IMR-90 (cell line): ENCODE results near the gene PET100. TPM values are rescaled to one million over a fixed set of nuclear protein-coding genes. Genes with fewer than 3 reads are reported as not detected.

Source experiments
- ATAC-seq: fragments of 200-7000 bp; cut with Tn5 transposase; 2 replicates; pipeline ENCODE4 v1.9.1; 2020; ENCODE audit warnings: low read depth, mild to moderate bottlenecking, moderate library complexity
- BruUV-seq: library from RNA; stranded (reverse); fragments of 400-500 nt; replicated peaks from 2 replicates; lab custom pipeline; 2021; lab: Mats Ljungman, UMichigan
- CTCF ChIA-PET: fragments of 300-600 bp; formaldehyde crosslinking; extraction: SDS; loops from one replicate; lab custom pipeline; 2021; ENCODE audit warnings: antibody characterized with exemption; lab: Yijun Ruan, JAX
- POLR2A ChIA-PET: fragments of 300-600 bp; sonication (Branson Sonifier 250); formaldehyde crosslinking; loops from one replicate; lab custom pipeline; 2022; ENCODE audit warnings: antibody characterized with exemption; ENCODE audit not compliant: unreplicated experiment; lab: Charles Lee
- DNase-seq: peaks from one replicate; pipeline ENCODE4 v3.0.0; 2013
- H2AFZ ChIP-seq: replicated peaks from 2 replicates; pipeline ENCODE3; 2013; ENCODE audit warnings: low read length, mild to moderate bottlenecking; ENCODE audit not compliant: poor library complexity
- H2AK5ac ChIP-seq: 2 replicates; pipeline ENCODE4 v1.6.1; 2013; ENCODE audit warnings: low read depth, low read length, inconsistent platforms
- H2AK9ac ChIP-seq: replicated peaks from 2 replicates; pipeline ENCODE3; 2013; ENCODE audit warnings: mild to moderate bottlenecking, low read depth, low read length, moderate library complexity; ENCODE audit not compliant: poor library complexity
- H2BK120ac ChIP-seq: 2 replicates; pipeline ENCODE4 v1.6.1; 2013; ENCODE audit warnings: low read depth, low read length, inconsistent platforms
- H2BK15ac ChIP-seq: 3 replicates; pipeline ENCODE4 v1.6.1; 2013; ENCODE audit warnings: low read depth, low read length, inconsistent platforms
- H2BK20ac ChIP-seq: 2 replicates; pipeline ENCODE4 v1.6.1; 2013; ENCODE audit warnings: low read depth, mild to moderate bottlenecking, inconsistent platforms, low read length, moderate library complexity
- H2BK5ac ChIP-seq: 2 replicates; pipeline ENCODE4 v1.6.1; 2013; ENCODE audit warnings: mild to moderate bottlenecking, low read depth, low read length, inconsistent platforms; ENCODE audit not compliant: poor library complexity, severe bottlenecking
- H3K14ac ChIP-seq: replicated peaks from 2 replicates; pipeline ENCODE4 v1.6.1; 2013; ENCODE audit warnings: low read depth, low read length, inconsistent platforms
- H3K18ac ChIP-seq: 2 replicates; pipeline ENCODE4 v1.6.1; 2013; ENCODE audit warnings: low read depth, low read length, control low read depth
- H3K23ac ChIP-seq: 2 replicates; pipeline ENCODE4 v1.6.1; 2013; ENCODE audit warnings: low read depth, low read length, inconsistent platforms
- H3K27ac ChIP-seq: 2 replicates; pipeline ENCODE4 v1.5.1; 2013; ENCODE audit warnings: mild to moderate bottlenecking, control low read depth, low read length; ENCODE audit not compliant: insufficient read depth
- H3K27me3 ChIP-seq: 2 replicates; pipeline ENCODE4 v1.6.1; 2013; ENCODE audit warnings: low read length; ENCODE audit not compliant: control insufficient read depth, insufficient read depth
- H3K36me3 ChIP-seq: 2 replicates; pipeline ENCODE4 v1.6.1; 2013; ENCODE audit warnings: low read length, mixed read lengths; ENCODE audit not compliant: control insufficient read depth, insufficient read depth
- H3K4ac ChIP-seq: 2 replicates; pipeline ENCODE4 v1.6.1; 2013; ENCODE audit warnings: low read depth, low read length, inconsistent platforms
- H3K4me1 ChIP-seq: 2 replicates; pipeline ENCODE4 v1.6.1; 2013; ENCODE audit warnings: low read length, mixed read lengths; ENCODE audit not compliant: control insufficient read depth, insufficient read depth
- H3K4me2 ChIP-seq: 2 replicates; pipeline ENCODE4 v1.6.1; 2013; ENCODE audit warnings: low read depth, mild to moderate bottlenecking, control low read depth, low read length, moderate library complexity
- H3K4me3 ChIP-seq: 2 replicates; pipeline ENCODE4 v1.5.1; 2013; ENCODE audit warnings: low read depth, mild to moderate bottlenecking, control low read depth, low read length, moderate library complexity; ENCODE audit not compliant: insufficient read depth
- H3K56ac ChIP-seq: 2 replicates; pipeline ENCODE4 v1.6.1; 2013; ENCODE audit warnings: low read length, inconsistent platforms; ENCODE audit not compliant: insufficient read depth; ENCODE audit errors: extremely low read depth
- H3K79me1 ChIP-seq, 2 experiments: 2 replicates each; pipeline ENCODE4 v1.6.1; 2013; ENCODE audit warnings: low read length in 2 of 2, inconsistent platforms in 1 of 2, low read depth in 1 of 2
- H3K9ac ChIP-seq: 2 replicates; pipeline ENCODE4 v1.6.1; 2013; ENCODE audit warnings: low read depth, low read length, control low read depth
- H3K9me1 ChIP-seq: 2 replicates; pipeline ENCODE4 v1.6.1; 2013; ENCODE audit warnings: low read length, inconsistent platforms; ENCODE audit not compliant: insufficient read depth
- H3K9me3 ChIP-seq: 2 replicates; pipeline ENCODE4 v1.6.1; 2013; ENCODE audit warnings: low read length; ENCODE audit not compliant: control insufficient read depth, insufficient read depth
- H4K20me1 ChIP-seq: 2 replicates; pipeline ENCODE4 v1.6.1; 2013; ENCODE audit warnings: low read length, inconsistent platforms; ENCODE audit not compliant: insufficient read depth
- H4K5ac ChIP-seq: 2 replicates; pipeline ENCODE4 v1.6.1; 2013; ENCODE audit warnings: mild to moderate bottlenecking, low read depth, low read length, control low read depth
- H4K8ac ChIP-seq, 2 experiments: 2 replicates each; pipeline ENCODE4 v1.6.1; 2013; ENCODE audit warnings: low read depth in 2 of 2, low read length in 2 of 2, control low read depth in 1 of 2, inconsistent platforms in 1 of 2
- H4K91ac ChIP-seq: 2 replicates; pipeline ENCODE4 v1.6.1; 2013; ENCODE audit warnings: low read depth, low read length, inconsistent platforms; ENCODE audit not compliant: insufficient read depth
- BHLHE40 ChIP-seq: fragments of 150-350 bp; IDR thresholded peaks from 2 replicates; pipeline ENCODE4 v1.6.1; 2016; ENCODE audit warnings: mild to moderate bottlenecking, low read depth, low read length
- CEBPB ChIP-seq: IDR thresholded peaks from 2 replicates; pipeline ENCODE4 v1.6.1; 2012; ENCODE audit warnings: low read depth, low read length, improper control_type of control experiment
- CHD1 ChIP-seq: IDR thresholded peaks from 2 replicates; pipeline ENCODE4 v1.6.1; 2012; ENCODE audit warnings: low read depth, low read length, improper control_type of control experiment
- FOS ChIP-seq: fragments of 150-350 bp; IDR thresholded peaks from 2 replicates; pipeline ENCODE4 v1.6.1; 2016; ENCODE audit warnings: low read depth, low read length
- MAFK ChIP-seq: IDR thresholded peaks from 2 replicates; pipeline ENCODE4 v1.6.1; 2012; ENCODE audit warnings: low read depth, low read length, improper control_type of control experiment
- MAZ ChIP-seq: IDR thresholded peaks from 2 replicates; pipeline ENCODE4 v1.6.1; 2012; ENCODE audit warnings: low read depth, mild to moderate bottlenecking, low read length, improper control_type of control experiment, moderate library complexity, borderline replicate concordance
- MXI1 ChIP-seq: IDR thresholded peaks from 2 replicates; pipeline ENCODE4 v1.6.1; 2012; ENCODE audit warnings: low read depth, mild to moderate bottlenecking, low read length, moderate library complexity, borderline replicate concordance
- NFE2L2 ChIP-seq: fragments of 150-350 bp; IDR thresholded peaks from 2 replicates; pipeline ENCODE4 v1.6.1; 2016; ENCODE audit warnings: low read depth, mild to moderate bottlenecking, low read length
- POLR2A ChIP-seq: IDR thresholded peaks from 2 replicates; pipeline ENCODE4 v1.6.1; 2012; ENCODE audit warnings: mild to moderate bottlenecking, low read depth, low read length
- RAD21 ChIP-seq: IDR thresholded peaks from 2 replicates; pipeline ENCODE4 v1.6.1; 2012; ENCODE audit warnings: low read length, improper control_type of control experiment
- RCOR1 ChIP-seq: IDR thresholded peaks from 2 replicates; pipeline ENCODE4 v1.6.1; 2012; ENCODE audit warnings: mild to moderate bottlenecking, low read length, improper control_type of control experiment; ENCODE audit not compliant: insufficient replicate concordance
- RFX5 ChIP-seq: IDR thresholded peaks from 2 replicates; pipeline ENCODE4 v1.8.0; 2012; ENCODE audit warnings: low read depth, mild to moderate bottlenecking, low read length, moderate library complexity
- SMC3 ChIP-seq: fragments of 150-350 bp; IDR thresholded peaks from 2 replicates; pipeline ENCODE4 v1.6.1; 2016; ENCODE audit warnings: low read depth, mild to moderate bottlenecking, antibody characterized with exemption, low read length, moderate library complexity
- whole genome bisulfite sequencing, 2 experiments: methylation state at CpG; one replicate each; pipeline versions ENCODE4 v1.1.5 to v1.1.7; 2013; ENCODE audit warnings: missing lambda C conversion rate in 2 of 2; ENCODE audit not compliant: insufficient read length in 1 of 2; ENCODE audit errors: extremely low coverage in 2 of 2; 5-methylcytosine and 5-hydroxymethylcytosine counted together
- dilution Hi-C: fragments of 300-500 bp; cut with HindIII; formaldehyde crosslinking; loops from one replicate; pipeline ENCODE4 v1.14.3; 2018; ENCODE audit warnings: low sequenced_read_pairs; ENCODE audit not compliant: unreplicated experiment
- in situ Hi-C: fragments of 300-500 bp; cut with MboI; formaldehyde crosslinking; loops from 3 replicates; pipeline ENCODE4 v1.14.3; 2019; ENCODE audit warnings: low sequenced_read_pairs, inconsistent platforms, mixed read lengths
- intact Hi-C: fragments of 100-400 bp; cut with micrococcal nuclease; formaldehyde crosslinking; loops from 2 replicates; pipeline ENCODE4 v1.10.0; 2022
- polyA plus RNA-seq, 3 experiments: library from polyadenylated mRNA; depleted of rRNA; stranded (reverse); fragments of >200 nt; gene quantifications; 2 replicates each; pipeline ENCODE4 v1.2.3, GENCODE V29; 2012; ENCODE audit warnings: low replicate concordance in 1 of 3
- total RNA-seq: library from RNA; depleted of rRNA; stranded (reverse); fragments of >200 nt; gene quantifications from 2 replicates; pipeline ENCODE4 v1.2.3, GENCODE V29; 2012
- TF ChIP-seq, protein P1 (sequence below): fragments of 150-350 bp; IDR thresholded peaks from 2 replicates; pipeline ENCODE4 v1.6.1; 2017; ENCODE audit warnings: mild to moderate bottlenecking, antibody characterized with exemption, low read length, low read depth
- TF ChIP-seq, protein P2 (sequence below): fragments of 150-350 bp; IDR thresholded peaks from 2 replicates; pipeline ENCODE4 v1.6.1; 2016; ENCODE audit warnings: low read depth, mild to moderate bottlenecking, low read length, moderate library complexity, borderline replicate concordance
- TF ChIP-seq, protein P3 (sequence below): conservative IDR thresholded peaks from 2 replicates; pipeline ENCODE4 v1.5.1; 2012; ENCODE audit warnings: mild to moderate bottlenecking, low read depth, low read length, improper control_type of control experiment

The PET100 gene
- total and polyA plus RNA-seq, 2 of the 4 experiments (the other 2 are of a cell fraction), result 1.4 to 31.4 TPM

GRCh38 chr19:7618771-7619510 lies 10.7 kb upstream of the PET100 start:
- Histone ChIP-seq H2AK9ac (no peak overlapping the region), H3K23ac (no peak overlapping the region), H4K20me1 (no peaks in the 10 kb centered on the region), H3K9me1 (no peaks in the 10 kb centered on the region), H2BK120ac (no peak overlapping the region), H3K4me3 (no peak overlapping the region), H3K9ac (no peak overlapping the region), H3K4me2 (no peak overlapping the region), H3K18ac (no peak overlapping the region), H3K14ac (no peak overlapping the region), H3K79me1 (no peaks in the 10 kb centered on the region), H3K56ac (no peak overlapping the region), H4K5ac (no peak overlapping the region), H2BK5ac (no peak overlapping the region), H2AK5ac (no peak overlapping the region), H4K8ac (no peak overlapping the region), H3K27me3 (no peaks in the 10 kb centered on the region), H4K91ac (no peak overlapping the region), H2BK20ac (no peak overlapping the region), H3K36me3 (peaks cover 51% of the 10 kb centered on the region), H3K4me1 (no peaks in the 10 kb centered on the region), H3K4ac (no peak overlapping the region), H3K9me3 (no peaks in the 10 kb centered on the region), H2AFZ (no peak overlapping the region), H2BK15ac (no peak overlapping the region), H3K27ac (no peak overlapping the region)
- POLR2A ChIA-PET, result no interaction called here
- DNase-seq (no peak), ATAC-seq (no peak)
- in situ Hi-C loops, result no loop called here
- dilution Hi-C loops, result no loop called here
- 82% methylated on average over 14 of the region's 21 CpGs; no CpG with 5 or more reads in 1 of the 2 experiments for WGBS, 2 experiments
- intact Hi-C loops, result no loop called here
- TF ChIP-seq, protein P1, sequence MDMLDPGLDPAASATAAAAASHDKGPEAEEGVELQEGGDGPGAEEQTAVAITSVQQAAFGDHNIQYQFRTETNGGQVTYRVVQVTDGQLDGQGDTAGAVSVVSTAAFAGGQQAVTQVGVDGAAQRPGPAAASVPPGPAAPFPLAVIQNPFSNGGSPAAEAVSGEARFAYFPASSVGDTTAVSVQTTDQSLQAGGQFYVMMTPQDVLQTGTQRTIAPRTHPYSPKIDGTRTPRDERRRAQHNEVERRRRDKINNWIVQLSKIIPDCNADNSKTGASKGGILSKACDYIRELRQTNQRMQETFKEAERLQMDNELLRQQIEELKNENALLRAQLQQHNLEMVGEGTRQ, result no peak
- TF ChIP-seq CHD1, result no peak
- TF ChIP-seq RCOR1, result no peak
- TF ChIP-seq FOS, result no peak
- TF ChIP-seq, protein P2, sequence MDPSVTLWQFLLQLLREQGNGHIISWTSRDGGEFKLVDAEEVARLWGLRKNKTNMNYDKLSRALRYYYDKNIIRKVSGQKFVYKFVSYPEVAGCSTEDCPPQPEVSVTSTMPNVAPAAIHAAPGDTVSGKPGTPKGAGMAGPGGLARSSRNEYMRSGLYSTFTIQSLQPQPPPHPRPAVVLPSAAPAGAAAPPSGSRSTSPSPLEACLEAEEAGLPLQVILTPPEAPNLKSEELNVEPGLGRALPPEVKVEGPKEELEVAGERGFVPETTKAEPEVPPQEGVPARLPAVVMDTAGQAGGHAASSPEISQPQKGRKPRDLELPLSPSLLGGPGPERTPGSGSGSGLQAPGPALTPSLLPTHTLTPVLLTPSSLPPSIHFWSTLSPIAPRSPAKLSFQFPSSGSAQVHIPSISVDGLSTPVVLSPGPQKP, result no peak
- TF ChIP-seq RFX5, result no peak
- TF ChIP-seq BHLHE40, result no peak
- no peak for TF ChIP-seq NFE2L2
- TF ChIP-seq CEBPB, result no peak
- TF ChIP-seq MXI1, result no peak
- TF ChIP-seq, protein P3, sequence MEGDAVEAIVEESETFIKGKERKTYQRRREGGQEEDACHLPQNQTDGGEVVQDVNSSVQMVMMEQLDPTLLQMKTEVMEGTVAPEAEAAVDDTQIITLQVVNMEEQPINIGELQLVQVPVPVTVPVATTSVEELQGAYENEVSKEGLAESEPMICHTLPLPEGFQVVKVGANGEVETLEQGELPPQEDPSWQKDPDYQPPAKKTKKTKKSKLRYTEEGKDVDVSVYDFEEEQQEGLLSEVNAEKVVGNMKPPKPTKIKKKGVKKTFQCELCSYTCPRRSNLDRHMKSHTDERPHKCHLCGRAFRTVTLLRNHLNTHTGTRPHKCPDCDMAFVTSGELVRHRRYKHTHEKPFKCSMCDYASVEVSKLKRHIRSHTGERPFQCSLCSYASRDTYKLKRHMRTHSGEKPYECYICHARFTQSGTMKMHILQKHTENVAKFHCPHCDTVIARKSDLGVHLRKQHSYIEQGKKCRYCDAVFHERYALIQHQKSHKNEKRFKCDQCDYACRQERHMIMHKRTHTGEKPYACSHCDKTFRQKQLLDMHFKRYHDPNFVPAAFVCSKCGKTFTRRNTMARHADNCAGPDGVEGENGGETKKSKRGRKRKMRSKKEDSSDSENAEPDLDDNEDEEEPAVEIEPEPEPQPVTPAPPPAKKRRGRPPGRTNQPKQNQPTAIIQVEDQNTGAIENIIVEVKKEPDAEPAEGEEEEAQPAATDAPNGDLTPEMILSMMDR, result no peak
- TF ChIP-seq MAZ, result no peak
- TF ChIP-seq RAD21, result no peak
- no peak for TF ChIP-seq SMC3
- no peak for TF ChIP-seq POLR2A
- no peak for TF ChIP-seq MAFK
- CTCF ChIA-PET, result no interaction called here
- BruUV-seq, result no TSS peak
